H9 (cell line): ENCODE results near the gene DUOXA2. TPM values are rescaled to one million over a fixed set of nuclear protein-coding genes. Genes with fewer than 3 reads are reported as not detected.

Experiments
- DNase-seq: peaks from one replicate; pipeline ENCODE4 v3.0.0-alpha.2; 2017
- H2AFZ ChIP-seq: one replicate; pipeline ENCODE4 v1.6.1; 2013; ENCODE audit warnings: mild to moderate bottlenecking, low read length, control low read depth, moderate library complexity
- H2AK5ac ChIP-seq: 2 replicates; pipeline ENCODE4 v1.6.1; 2013; ENCODE audit warnings: low read length, control low read depth, mixed read lengths; ENCODE audit not compliant: insufficient read length
- H2BK120ac ChIP-seq: one replicate; pipeline ENCODE4 v1.6.1; 2013; ENCODE audit warnings: low read depth, mild to moderate bottlenecking, low read length, control low read depth, inconsistent platforms; ENCODE audit not compliant: poor library complexity, severe bottlenecking
- H2BK12ac ChIP-seq: 2 replicates; pipeline ENCODE4 v1.6.1; 2013; ENCODE audit warnings: low read length, control low read depth, mixed read lengths, low read depth; ENCODE audit not compliant: insufficient read length
- H2BK15ac ChIP-seq: 2 replicates; pipeline ENCODE4 v1.6.1; 2013; ENCODE audit warnings: low read depth, low read length, control low read depth
- H2BK20ac ChIP-seq: one replicate; pipeline ENCODE4 v1.6.1; 2013; ENCODE audit warnings: low read depth, mild to moderate bottlenecking, low read length, control low read depth, inconsistent platforms; ENCODE audit not compliant: poor library complexity, severe bottlenecking
- H2BK5ac ChIP-seq: 2 replicates; pipeline ENCODE4 v1.6.1; 2013; ENCODE audit warnings: low read length, control low read depth, mixed read lengths; ENCODE audit not compliant: insufficient read length
- H3K14ac ChIP-seq: 2 replicates; pipeline ENCODE4 v1.6.1; 2013; ENCODE audit warnings: low read length, control low read depth; ENCODE audit not compliant: insufficient read depth
- H3K18ac ChIP-seq: 2 replicates; pipeline ENCODE4 v1.6.1; 2013; ENCODE audit warnings: low read depth, mild to moderate bottlenecking, mixed read lengths, low read length, control low read depth; ENCODE audit not compliant: insufficient read length
- H3K23ac ChIP-seq: 2 replicates; pipeline ENCODE4 v1.6.1; 2013; ENCODE audit warnings: low read length, control low read depth, mixed read lengths, low read depth; ENCODE audit not compliant: insufficient read length
- H3K23me2 ChIP-seq: 2 replicates; pipeline ENCODE4 v1.6.1; 2013; ENCODE audit warnings: low read depth, mild to moderate bottlenecking, mixed read lengths, low read length, control low read depth; ENCODE audit not compliant: insufficient read length, poor library complexity, severe bottlenecking
- H3K27ac ChIP-seq: 2 replicates; pipeline ENCODE4 v1.5.1; 2013; ENCODE audit warnings: low read length, control low read depth, mixed read lengths, low read depth; ENCODE audit not compliant: insufficient read length
- H3K27me3 ChIP-seq: 2 replicates; pipeline ENCODE4 v1.6.1; 2013; ENCODE audit warnings: low read length, control low read depth, inconsistent platforms; ENCODE audit not compliant: insufficient read depth
- H3K4ac ChIP-seq: 2 replicates; pipeline ENCODE4 v1.6.1; 2013; ENCODE audit warnings: low read depth, mild to moderate bottlenecking, control low read depth, inconsistent platforms, low read length, moderate library complexity
- H3K4me1 ChIP-seq: 2 replicates; pipeline ENCODE4 v1.6.1; 2013; ENCODE audit warnings: low read length, control low read depth, inconsistent platforms; ENCODE audit not compliant: insufficient read depth
- H3K4me2 ChIP-seq: 2 replicates; pipeline ENCODE4 v1.6.1; 2013; ENCODE audit warnings: low read length, control low read depth, mixed read lengths; ENCODE audit not compliant: insufficient read length, insufficient read depth
- H3K56ac ChIP-seq: 2 replicates; pipeline ENCODE4 v1.6.1; 2013; ENCODE audit warnings: low read depth, mild to moderate bottlenecking, mixed read lengths, low read length, control low read depth; ENCODE audit not compliant: insufficient read length
- H3K79me1 ChIP-seq: 2 replicates; pipeline ENCODE4 v1.6.1; 2013; ENCODE audit warnings: low read depth, mild to moderate bottlenecking, moderate library complexity, low read length, control low read depth, inconsistent platforms; ENCODE audit not compliant: insufficient read depth, poor library complexity, severe bottlenecking
- H3K79me2 ChIP-seq: 2 replicates; pipeline ENCODE4 v1.6.1; 2013; ENCODE audit warnings: low read length, control low read depth, inconsistent platforms; ENCODE audit not compliant: insufficient read depth
- H3K9ac ChIP-seq: 2 replicates; pipeline ENCODE4 v1.6.1; 2013; ENCODE audit warnings: low read length, control low read depth, mixed read lengths; ENCODE audit not compliant: insufficient read length; ENCODE audit errors: extremely low read depth
- H3K9me3 ChIP-seq: one replicate; pipeline ENCODE4 v1.6.1; 2013; ENCODE audit warnings: low read depth, low read length, inconsistent platforms; ENCODE audit not compliant: control insufficient read depth
- H3T11ph ChIP-seq: one replicate; pipeline ENCODE4 v1.6.1; 2013; ENCODE audit warnings: mild to moderate bottlenecking, low read length, control low read depth, inconsistent platforms
- H4K20me1 ChIP-seq: one replicate; pipeline ENCODE4 v1.6.1; 2013; ENCODE audit not compliant: control insufficient read depth, insufficient read length, insufficient read depth
- H4K5ac ChIP-seq: 2 replicates; pipeline ENCODE4 v1.6.1; 2013; ENCODE audit warnings: low read depth, mild to moderate bottlenecking, mixed read lengths, low read length, control low read depth; ENCODE audit not compliant: insufficient read length
- H4K8ac ChIP-seq: replicated peaks from 2 replicates; pipeline ENCODE4 v1.6.1; 2013; ENCODE audit warnings: low read length, control low read depth, mixed read lengths, low read depth; ENCODE audit not compliant: insufficient read length
- H4K91ac ChIP-seq: 2 replicates; pipeline ENCODE4 v1.6.1; 2013; ENCODE audit warnings: low read depth, mild to moderate bottlenecking, moderate library complexity, mixed read lengths, low read length, control low read depth; ENCODE audit not compliant: insufficient read length
- H3K27ac Mint-ChIP-seq, 3 experiments: 2 replicates in 2 of 3; 3 replicates in 1 of 3; pipeline ENCODE4 v1.8.0; 2020 to 2021; ENCODE audit warnings: mixed read lengths in 3 of 3, mild to moderate bottlenecking in 1 of 3, moderate library complexity in 1 of 3
- H3K27me3 Mint-ChIP-seq: 2 replicates; pipeline ENCODE4 v1.8.0; 2021; ENCODE audit warnings: low read depth, mild to moderate bottlenecking, moderate library complexity, mixed read lengths
- H3K36me3 Mint-ChIP-seq, 3 experiments: 2 replicates in 2 of 3; 3 replicates in 1 of 3; pipeline ENCODE4 v1.8.0; 2020 to 2021; ENCODE audit warnings: low read depth in 3 of 3, mixed read lengths in 3 of 3; ENCODE audit not compliant: insufficient read depth in 1 of 3
- H3K4me1 Mint-ChIP-seq, 2 experiments: 2 replicates each; pipeline ENCODE4 v1.8.0; 2020; ENCODE audit warnings: mixed read lengths in 2 of 2
- H3K4me3 Mint-ChIP-seq, 2 experiments: 2 replicates in 1 of 2; 3 replicates in 1 of 2; pipeline ENCODE4 v1.8.0; 2020 to 2021; ENCODE audit warnings: mild to moderate bottlenecking in 2 of 2, mixed read lengths in 2 of 2, moderate library complexity in 1 of 2
- H3K9me3 Mint-ChIP-seq, 2 experiments: 2 replicates in 1 of 2; 3 replicates in 1 of 2; pipeline ENCODE4 v1.8.0; 2020; ENCODE audit warnings: mild to moderate bottlenecking in 2 of 2, mixed read lengths in 2 of 2, moderate library complexity in 1 of 2
- CTCF ChIP-seq: fragments of 200-600 bp; sonication (generic); conservative IDR thresholded peaks from 3 replicates; pipeline ENCODE4 v1.8.0; 2021; ENCODE audit warnings: antibody characterized with exemption, mild to moderate bottlenecking
- WGBS: extraction: QIAGEN DNeasy Blood & Tissue Kit; methylation state at CpG from one replicate; pipeline ENCODE4 v1.1.7; 2013; ENCODE audit warnings: missing lambda C conversion rate, low lambda C conversion rate, mixed read lengths; ENCODE audit not compliant: insufficient read length; ENCODE audit errors: extremely low coverage; 5-methylcytosine and 5-hydroxymethylcytosine counted together
- total RNA-seq: library from RNA; stranded (reverse); gene quantifications from 2 replicates; pipeline ENCODE4 v1.2.1, GENCODE V29; 2021

Gene DUOXA2
- total RNA-seq, 1 experiment from 2014 or later, result not detected

- Mint-ChIP-seq H3K27me3 (peaks cover 82% of the 10 kb centered on the region), H3K36me3 (peaks cover 0 to 1% (median 0%) of the 10 kb centered on the region in 3 experiments; a peak in 1 of 7 replicates), H3K9me3 (no peaks in the 10 kb centered on the region), H3K27ac (no peak overlapping the region), H3K4me3 (no peak overlapping the region), H3K4me1 (peaks cover 8 to 11% of the 10 kb centered on the region in 2 experiments)
- Histone ChIP-seq H3T11ph (no peak overlapping the region), H4K8ac (no peak overlapping the region), H2BK5ac (no peak overlapping the region), H4K20me1 (no peaks in the 10 kb centered on the region), H2BK20ac (no peak overlapping the region), H2AK5ac (no peak overlapping the region), H3K4me2 (no peak overlapping the region), H3K18ac (no peak overlapping the region), H2BK12ac (no peak overlapping the region), H4K5ac (no peak overlapping the region), H2AFZ (no peak overlapping the region), H3K79me1 (no peaks in the 10 kb centered on the region), H2BK120ac (no peak overlapping the region), H3K4me1 (no peaks in the 10 kb centered on the region; the same call in 1 of the 2 replicates), H3K23me2 (peaks cover 9% of the 10 kb centered on the region), H3K79me2 (no peaks in the 10 kb centered on the region), H3K4ac (no peak overlapping the region), H2BK15ac (no peak overlapping the region), H3K9me3 (no peaks in the 10 kb centered on the region), H3K9ac (no peak overlapping the region), H3K27ac (no peak overlapping the region), H3K56ac (no peak overlapping the region), H3K23ac (no peak overlapping the region), H4K91ac (no peak overlapping the region), H3K27me3 (peaks cover 68% of the 10 kb centered on the region), H3K14ac (no peak overlapping the region)
- no peak for TF ChIP-seq CTCF
- DNase-seq, result no peak
- WGBS, result no CpG with 5 or more reads among the region's 7 CpGs
Observed at GRCh38 chr15:45134046-45134445, 19.9 kb downstream of the DUOXA2 start.
